ENCODE results near the gene SUCO. TPM values are rescaled to one million over a fixed set of nuclear protein-coding genes. Genes with fewer than 3 reads are reported as not detected.

Gene SUCO
- total RNA-seq, 1 experiment from 2014 or later = 37.4 TPM

GRCh38 chr1:172623748-172624147 lies 90.8 kb downstream of the SUCO start:
- CTCF ChIA-PET = no interaction called here
- POLR2A ChIA-PET = no interaction called here

GRCh38 chr1:172626845-172627244 lies 93.9 kb downstream of the SUCO start:
- H3K4me3 Mint-ChIP-seq = no peak overlapping the region
- no peak overlapping the region for H3K27ac Mint-ChIP-seq
- CTCF ChIA-PET = no interaction called here
- no peaks in the 10 kb centered on the region for H3K27me3 Mint-ChIP-seq (ENCODE audit: low read depth)
- ATAC-seq (no peak), DNase-seq (ENCODE audit: low spot score) (no peak)
- peaks cover 50% of the 10 kb centered on the region for H3K9me3 Mint-ChIP-seq
- peaks cover 9% of the 10 kb centered on the region for H3K36me3 Mint-ChIP-seq
- no peaks in the 10 kb centered on the region for H3K4me1 Mint-ChIP-seq
- POLR2A ChIA-PET = no interaction called here
- TF ChIP-seq E2F1 (CRISPR knock-in tag; IDR thresholded peaks at IDR 0.05) = no peak
- TF ChIP-seq NR2C2 (CRISPR knock-in tag; IDR thresholded peaks at IDR 0.05) = no peak
- TF ChIP-seq ATF3 (CRISPR knock-in tag; conservative IDR thresholded peaks at IDR 0.05) = no peak

More at GRCh38 chr1:172623748-172624147, 90.8 kb downstream of the SUCO start:
- Mint-ChIP-seq H3K4me1 (no peaks in the 10 kb centered on the region), H3K4me3 (no peak overlapping the region), H3K27me3 (ENCODE audit: low read depth) (peaks cover 2% of the 10 kb centered on the region), H3K36me3 (peaks cover 39% of the 10 kb centered on the region), H3K9me3 (peaks cover 53% of the 10 kb centered on the region), H3K27ac (no peak overlapping the region)
- no peak for TF ChIP-seq ZNF138 (CRISPR knock-in tag; conservative IDR thresholded peaks at IDR 0.05)
- no peak for TF ChIP-seq CBFB (CRISPR knock-in tag; IDR thresholded peaks at IDR 0.05; ENCODE audit: low read depth)
- no peak for TF ChIP-seq E2F1 (CRISPR knock-in tag; IDR thresholded peaks at IDR 0.05)
- no peak for TF ChIP-seq ATF2 (CRISPR knock-in tag; IDR thresholded peaks at IDR 0.05; ENCODE audit: borderline replicate concordance, low read depth)
- no peak for TF ChIP-seq RORB (CRISPR knock-in tag; IDR thresholded peaks at IDR 0.05)
- no peak for TF ChIP-seq ERG (CRISPR knock-in tag; IDR thresholded peaks at IDR 0.05)
- TF ChIP-seq SMAD4 (CRISPR knock-in tag; IDR thresholded peaks at IDR 0.05) = no peak
- no peak for TF ChIP-seq IRF2 (CRISPR knock-in tag; IDR thresholded peaks at IDR 0.05; ENCODE audit: borderline replicate concordance, low read depth)
- no peak for TF ChIP-seq NR1H2 (CRISPR knock-in tag; IDR thresholded peaks at IDR 0.05)
- no peak for TF ChIP-seq OVOL2 (CRISPR knock-in tag; IDR thresholded peaks at IDR 0.05; ENCODE audit: borderline replicate concordance)
- TF ChIP-seq HMGA2 (CRISPR knock-in tag; IDR thresholded peaks at IDR 0.05) = no peak
- no peak for TF ChIP-seq SMAD3 (CRISPR knock-in tag; IDR thresholded peaks at IDR 0.05; ENCODE audit: borderline replicate concordance)
- TF ChIP-seq NFE2L1 (CRISPR knock-in tag; IDR thresholded peaks at IDR 0.05) = no peak
- no peak for TF ChIP-seq ZNF532 (CRISPR knock-in tag; IDR thresholded peaks at IDR 0.05; ENCODE audit: borderline replicate concordance)
- DNase-seq (ENCODE audit: low spot score) = no peak
- ATAC-seq = no peak

Data from WTC11 (cell line).